IPS DF 4.7 (cell line): ENCODE measurements around the gene HLX.

ENCODE experiments used
- DNase-seq: peaks from one replicate; pipeline ENCODE4 v3.0.0-alpha.2; 2013; ENCODE audit warnings: low spot score; ENCODE audit errors: extremely low read depth

The HLX gene

DNA sequence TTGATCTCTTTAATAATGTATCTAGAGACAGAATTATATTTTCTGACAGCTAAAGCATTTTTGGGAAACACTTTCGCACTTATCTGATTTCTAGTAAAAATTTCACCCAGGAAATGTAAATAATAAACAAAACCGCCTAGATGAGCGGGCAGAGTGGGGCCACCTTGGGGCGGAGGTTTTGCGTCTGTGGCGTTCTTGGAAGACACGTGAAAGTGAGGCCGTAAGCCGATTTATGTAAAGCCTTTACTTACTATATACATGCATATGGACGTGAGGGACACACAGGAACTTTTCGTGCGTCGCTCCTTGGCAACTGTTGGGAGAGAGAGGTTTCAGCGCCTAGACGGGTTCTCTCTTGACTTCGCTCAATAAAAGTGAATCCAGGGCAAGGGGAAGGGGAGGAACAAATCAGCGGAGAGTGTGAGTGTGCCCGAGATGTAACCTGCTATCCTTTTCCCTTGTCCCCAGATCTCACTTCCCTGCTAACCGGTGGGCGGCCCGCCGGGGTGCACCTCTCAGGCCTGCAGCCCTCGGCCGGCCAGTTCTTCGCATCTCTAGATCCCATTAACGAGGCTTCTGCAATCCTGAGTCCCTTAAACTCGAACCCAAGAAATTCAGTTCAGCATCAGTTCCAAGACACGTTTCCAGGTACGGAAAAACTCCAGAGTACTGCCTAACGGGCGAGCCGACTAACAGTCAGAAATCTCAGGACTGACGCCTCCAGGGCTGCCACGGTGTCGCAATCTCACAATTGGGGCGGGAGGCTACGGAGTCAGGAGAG lies 1.7 kb downstream of the HLX start:
- no peak for DNase-seq

- DNase-seq = no peak
Measured at GRCh38 chr1:220882061-220882891, 3.0 kb downstream of the HLX start.

DNA sequence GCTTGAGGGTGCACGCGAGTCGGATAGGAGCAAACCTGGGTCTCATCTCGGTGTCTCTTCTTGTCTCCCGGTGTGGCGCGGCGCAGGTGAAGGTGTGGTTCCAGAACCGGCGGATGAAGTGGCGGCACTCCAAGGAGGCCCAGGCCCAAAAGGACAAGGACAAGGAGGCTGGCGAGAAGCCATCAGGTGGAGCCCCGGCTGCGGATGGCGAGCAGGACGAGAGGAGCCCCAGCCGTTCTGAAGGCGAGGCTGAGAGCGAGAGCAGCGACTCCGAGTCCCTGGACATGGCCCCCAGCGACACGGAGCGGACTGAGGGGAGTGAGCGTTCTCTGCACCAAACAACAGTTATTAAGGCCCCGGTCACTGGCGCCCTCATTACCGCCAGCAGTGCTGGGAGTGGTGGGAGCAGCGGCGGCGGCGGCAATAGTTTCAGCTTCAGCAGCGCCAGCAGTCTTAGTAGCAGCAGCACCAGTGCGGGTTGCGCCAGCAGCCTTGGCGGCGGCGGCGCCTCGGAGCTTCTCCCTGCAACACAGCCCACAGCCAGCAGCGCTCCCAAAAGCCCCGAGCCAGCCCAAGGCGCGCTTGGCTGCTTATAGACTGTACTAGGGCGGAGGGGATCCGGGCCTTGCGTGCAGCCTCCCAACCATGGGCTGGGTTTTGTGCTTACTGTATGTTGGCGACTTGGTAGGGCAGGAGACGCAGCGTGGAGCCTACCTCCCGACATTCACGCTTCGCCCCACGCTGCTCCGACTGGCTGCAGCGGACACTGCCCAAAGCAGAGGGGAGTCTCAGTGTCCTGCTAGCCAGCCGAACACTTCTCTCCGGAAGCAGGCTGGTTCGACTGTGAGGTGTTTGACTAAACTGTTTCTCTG lies 5.1 kb downstream of the HLX start:
- DNase-seq = no peak

DNA sequence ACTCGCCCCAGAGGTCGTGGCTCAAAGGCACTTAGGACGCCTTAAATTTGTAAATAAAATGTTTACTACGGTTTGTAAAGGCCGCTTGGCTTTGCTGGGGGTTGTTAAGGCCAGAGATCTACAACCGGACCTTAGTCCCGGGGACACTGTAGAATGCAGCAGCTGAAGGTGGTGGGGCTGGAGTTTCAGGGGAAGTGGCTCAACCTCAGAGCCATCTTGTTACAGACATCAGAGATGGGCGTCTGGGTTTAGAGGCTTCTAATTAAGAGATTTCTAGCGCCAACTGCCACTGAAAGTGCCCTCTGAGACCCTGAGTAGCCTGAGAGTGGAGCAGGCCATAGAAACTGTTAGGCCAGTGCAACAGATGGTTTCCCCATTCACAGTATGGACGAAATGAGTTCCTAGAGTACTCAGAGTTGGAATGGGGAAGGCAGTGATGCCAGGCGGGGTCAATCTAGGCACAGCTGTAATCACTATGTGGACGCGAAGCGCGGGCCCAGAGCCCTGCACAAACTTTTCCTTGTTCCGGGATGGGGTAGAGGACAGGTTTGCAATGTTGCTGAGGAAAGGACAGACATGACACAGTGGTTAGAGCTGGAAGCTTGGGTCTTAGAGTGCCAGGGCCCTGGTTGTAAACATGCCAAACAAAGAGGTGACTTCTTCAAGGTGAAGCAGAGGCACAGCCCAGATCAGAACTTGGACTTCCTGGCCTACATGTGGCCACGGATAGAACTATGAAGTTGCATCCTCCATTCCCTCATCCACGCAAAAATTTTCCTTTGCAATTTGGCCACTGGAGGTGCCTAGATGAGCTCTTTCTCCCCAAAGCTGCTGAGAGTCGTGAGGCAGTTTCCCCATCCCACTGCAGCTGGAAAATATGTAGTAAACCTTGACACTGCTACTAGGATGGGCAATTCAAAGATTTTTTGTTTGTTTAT lies 6.0 kb downstream of the HLX start:
- DNase-seq = no peak

DNA sequence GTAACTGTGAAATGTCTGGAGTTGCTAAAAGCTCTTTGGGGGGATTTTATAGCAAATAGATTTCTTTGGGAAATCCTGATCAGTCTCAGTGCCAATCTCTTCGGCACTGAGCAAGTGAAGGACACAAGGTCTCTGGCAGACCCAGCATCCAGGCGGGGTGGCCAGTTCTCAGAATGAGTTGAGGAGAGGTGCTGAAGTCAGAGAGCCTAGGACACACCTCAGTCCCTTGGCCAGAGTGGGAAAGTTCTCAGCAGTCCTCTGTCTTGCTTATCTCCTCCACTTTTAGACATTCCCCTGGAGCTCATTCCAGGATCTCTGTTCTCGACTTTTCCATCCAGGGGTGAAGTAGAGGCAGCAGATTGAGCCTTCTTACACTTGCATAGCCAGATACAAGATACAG lies 6.7 kb downstream of the HLX start:
- no peak for DNase-seq

DNA sequence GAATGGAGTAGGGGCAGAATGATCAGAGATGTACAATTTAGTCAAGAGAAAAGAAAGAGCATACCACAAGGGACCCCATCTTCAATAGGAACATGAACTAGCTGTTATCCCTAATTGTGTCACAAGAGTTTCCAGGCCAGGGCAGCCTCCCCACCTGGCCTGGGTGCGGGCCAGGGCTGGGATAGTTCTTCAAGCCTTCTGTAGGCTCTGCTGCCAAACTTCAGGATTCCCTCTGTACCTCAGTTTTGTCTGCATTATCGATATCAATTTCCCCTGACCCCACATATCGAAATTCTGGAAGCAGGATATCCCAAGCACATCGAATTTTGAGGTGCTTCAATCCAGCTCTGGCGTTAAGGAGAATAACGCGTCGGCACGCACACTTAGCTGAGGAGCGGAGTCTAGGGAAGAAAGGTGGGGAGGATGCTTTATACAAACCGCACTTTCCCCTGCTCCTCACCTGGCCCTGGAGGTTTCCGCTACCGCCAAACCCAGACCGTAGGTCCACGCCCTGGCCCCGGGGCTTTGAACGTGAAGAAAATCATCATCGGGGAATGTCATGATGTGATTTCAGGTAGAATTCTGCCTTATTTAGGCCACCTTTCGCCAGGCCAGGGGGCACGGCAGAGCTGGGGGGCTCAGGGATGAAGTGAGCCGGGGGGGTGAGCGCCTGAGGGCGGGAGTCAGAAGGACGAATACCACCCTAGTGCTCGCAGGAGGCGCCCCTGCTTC lies 7.4 kb downstream of the HLX start:
- DNase-seq = no peak

GRCh38 chr1:220887202-220887519 lies 7.9 kb downstream of the HLX start:
- no peak for DNase-seq

DNA sequence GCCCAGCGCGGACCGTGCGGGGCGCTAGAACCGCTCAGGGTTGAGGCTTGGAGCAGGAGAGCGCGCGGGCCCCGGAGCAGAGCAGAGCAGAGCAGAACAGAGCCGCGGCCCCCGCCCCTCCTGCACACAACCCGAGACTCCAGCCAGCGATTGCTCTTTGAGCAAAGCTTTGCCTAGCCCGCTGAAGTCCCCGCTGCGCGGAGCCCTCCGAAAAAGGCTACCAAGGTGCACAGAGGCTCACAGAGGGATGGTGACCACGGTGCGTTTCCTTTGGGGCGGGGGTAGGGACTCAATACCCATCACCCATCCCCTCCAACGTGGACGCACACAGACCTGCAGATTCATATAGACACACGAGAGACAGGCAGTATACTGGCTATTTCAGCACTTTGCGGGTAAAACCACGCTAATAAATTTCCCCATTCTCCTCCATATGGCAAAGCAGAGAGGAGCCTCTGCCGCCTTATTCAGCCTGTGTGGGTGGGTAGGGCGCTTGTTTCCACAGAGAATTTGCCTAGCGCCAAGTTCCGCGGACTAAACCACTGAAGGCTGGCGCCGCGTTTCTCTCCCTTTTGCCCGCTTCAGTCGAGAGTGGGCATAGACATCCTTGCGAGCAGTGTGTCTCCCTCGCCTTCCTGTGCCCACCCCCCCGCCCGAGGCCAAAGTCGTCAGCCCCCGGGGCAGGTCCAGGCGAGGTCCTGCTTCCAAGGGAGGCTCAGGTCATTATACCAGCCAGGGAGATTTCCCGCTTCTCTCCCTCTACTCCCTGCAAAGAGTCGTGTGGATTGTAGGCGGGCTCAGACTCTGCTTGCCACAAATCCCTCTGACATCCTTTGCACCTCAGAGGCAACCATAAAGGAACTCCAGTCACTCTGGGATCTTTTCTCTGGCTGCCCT lies 8.5 kb downstream of the HLX start:
- DNase-seq = no peak

- DNase-seq = no peak
Measured at GRCh38 chr1:220888417-220888986, 9.3 kb downstream of the HLX start.

- DNase-seq = no peak
Measured at GRCh38 chr1:220889333-220889732, 10.1 kb downstream of the HLX start.

GRCh38 chr1:220889848-220890287 lies 10.6 kb downstream of the HLX start:
- DNase-seq = no peak

DNA sequence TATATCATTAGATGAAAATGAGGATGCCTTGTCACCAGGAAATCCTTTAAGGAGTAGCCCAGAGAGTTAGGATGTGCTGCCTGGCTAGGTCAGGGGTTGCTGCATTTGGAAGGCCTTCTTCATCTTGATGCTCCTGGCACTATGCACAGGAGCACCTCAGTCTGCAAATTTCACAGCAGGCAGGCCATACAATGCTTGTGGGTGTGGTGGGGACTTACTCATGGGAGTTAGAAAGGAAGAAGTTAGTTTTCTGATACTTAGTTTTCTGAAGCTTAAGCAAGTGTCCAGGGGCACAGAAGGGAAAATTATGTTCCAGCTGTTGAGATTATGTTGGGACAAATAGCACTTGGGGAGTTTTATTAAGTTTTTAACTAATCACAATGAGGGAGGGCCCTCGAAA lies 11.4 kb downstream of the HLX start:
- no peak for DNase-seq

- no peak for DNase-seq
Measured at GRCh38 chr1:220891224-220892085, 12.2 kb downstream of the HLX start.

GRCh38 chr1:220892086-220892376 lies 12.8 kb downstream of the HLX start:
- no peak for DNase-seq

DNA sequence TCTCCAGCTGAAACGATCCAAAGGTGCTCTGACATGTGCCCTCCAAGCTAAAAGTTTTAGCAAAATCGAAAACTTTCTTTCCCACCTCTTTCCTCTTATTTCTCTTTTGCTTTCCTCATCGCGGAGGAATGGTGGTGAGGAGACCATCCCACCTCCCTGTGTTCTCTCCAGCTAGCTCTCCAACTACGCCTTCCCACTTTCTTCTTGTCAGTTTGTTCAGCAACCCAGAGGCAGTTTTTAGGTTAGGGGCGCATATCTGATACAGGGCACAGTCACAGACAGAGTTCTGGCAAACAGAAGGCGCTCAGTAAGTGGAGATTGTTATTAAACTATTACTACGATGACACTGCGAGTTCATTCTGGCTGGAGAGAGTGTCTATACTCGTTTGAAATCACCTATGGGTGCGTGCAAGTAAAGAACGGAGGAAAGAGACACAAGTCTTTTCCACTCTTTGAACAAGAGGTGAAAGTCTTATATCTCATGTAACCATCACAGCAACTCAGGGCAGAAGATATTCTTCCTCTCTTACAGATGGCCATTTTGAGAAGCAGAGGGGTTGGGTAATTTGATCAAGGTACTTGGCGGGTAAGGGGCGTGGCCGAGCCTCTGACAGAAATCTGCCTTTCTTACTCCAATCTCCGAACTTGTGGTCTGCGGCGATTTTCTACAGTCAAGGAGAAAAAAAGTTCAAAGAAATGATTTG lies 13.9 kb downstream of the HLX start:
- no peak for DNase-seq

GRCh38 chr1:220893701-220894024 lies 14.4 kb downstream of the HLX start:
- no peak for DNase-seq
